ENCODE results near the gene AOX1.

DNA sequence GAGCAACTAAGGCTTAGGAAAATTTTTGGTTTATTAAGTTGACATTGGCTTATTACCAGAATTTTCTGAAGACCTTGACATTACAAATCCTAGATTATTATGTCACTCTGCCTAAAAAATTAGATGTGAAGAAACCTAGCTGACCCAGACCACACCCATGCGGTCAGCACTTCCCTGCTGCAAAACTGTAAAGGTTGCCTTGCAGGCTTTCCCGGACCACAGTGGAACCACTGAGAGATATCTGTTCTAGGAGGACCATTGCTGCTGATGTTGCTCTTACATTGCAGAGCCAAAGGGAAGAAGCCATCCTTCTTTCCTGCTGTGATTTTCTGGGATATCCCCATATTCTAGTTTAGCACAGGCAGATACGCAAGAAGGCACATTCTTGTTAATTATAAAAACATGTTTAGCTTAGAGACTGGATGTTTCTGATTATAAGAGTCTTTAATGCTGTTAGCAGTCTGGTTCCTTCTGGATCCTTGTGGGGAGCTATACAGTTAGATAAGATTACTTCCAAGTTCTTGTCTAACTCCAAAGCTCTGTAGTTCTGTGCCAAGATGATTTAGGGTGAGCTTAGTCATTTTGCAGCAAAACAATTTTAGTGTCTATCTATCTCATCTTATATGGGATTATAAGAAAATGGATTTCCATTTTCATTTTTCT is 70.2 kb downstream of the AOX1 start:
- no peak for TF ChIP-seq EZH2 (IDR thresholded peaks at IDR 0.05; ENCODE audit: borderline replicate concordance, low read length)
- no peak for TF ChIP-seq CTCF (IDR thresholded peaks at IDR 0.05; ENCODE audit: low read length)

Data from OCI-LY1 (cell line).